HepG2 (cell line): Measurements from ENCODE around the gene SYPL2. TPM values are rescaled to one million over a fixed set of nuclear protein-coding genes. Genes with fewer than 3 reads are reported as not detected.
A peak's percentile ranks its signal among the peaks of the same experiment; 100 is the strongest.

Source experiments
- AGO2 ChIP-seq: fragments of 200-400 bp; formaldehyde crosslinking; optimal IDR thresholded peaks from 2 replicates; pipeline ENCODE3; 2017; ENCODE audit warnings: mild to moderate bottlenecking, low read depth, low read length, moderate library complexity
- ARNT ChIP-seq: fragments of 450-650 bp; IDR thresholded peaks from 2 replicates; pipeline ENCODE4 v1.6.1; 2017
- FOSL1 ChIP-seq: sonication (generic); formaldehyde crosslinking; IDR thresholded peaks from 2 replicates; pipeline ENCODE4 v1.9.0; 2021; ENCODE audit warnings: missing genetic modification reagents, borderline replicate concordance
- GMEB1 ChIP-seq: sonication (generic); formaldehyde crosslinking; IDR thresholded peaks from 2 replicates; pipeline ENCODE4 v1.5.1; 2020; ENCODE audit warnings: missing genetic modification reagents, mild to moderate bottlenecking, borderline replicate concordance
- HMG20B ChIP-seq: conservative IDR thresholded peaks from 2 replicates; pipeline ENCODE4 v1.6.1; 2016; ENCODE audit warnings: missing genetic modification reagents, missing compliant biosample characterization
- KLF11 ChIP-seq: IDR thresholded peaks from 2 replicates; pipeline ENCODE4 v1.6.1; 2016; ENCODE audit warnings: missing compliant biosample characterization
- KLF16 ChIP-seq, 2 experiments: sonication (generic) in 1 of 2; formaldehyde crosslinking in 1 of 2; IDR thresholded peaks; 2 replicates each; pipeline versions ENCODE4 v1.6.1 to v1.8.0; 2016 to 2023; ENCODE audit warnings: missing genetic modification reagents in 2 of 2, missing compliant biosample characterization in 1 of 2
- PAF1 ChIP-seq: IDR thresholded peaks from 2 replicates; pipeline ENCODE4 v1.6.1; 2016; ENCODE audit warnings: missing genetic modification reagents, missing compliant biosample characterization
- PCBP1 ChIP-seq: fragments of 200-400 bp; formaldehyde crosslinking; IDR thresholded peaks from 2 replicates; pipeline ENCODE4 v1.6.1; 2017; ENCODE audit warnings: mild to moderate bottlenecking, low read depth, low read length, borderline replicate concordance
- PHB2 ChIP-seq: fragments of 450-650 bp; IDR thresholded peaks from 2 replicates; pipeline ENCODE4 v1.6.1; 2018; ENCODE audit not compliant: partially characterized antibody
- POLR2AphosphoS5 ChIP-seq: IDR thresholded peaks from 2 replicates; pipeline ENCODE4 v1.6.1; 2012; ENCODE audit warnings: low read depth, low read length
- ZNF33A ChIP-seq: sonication (generic); formaldehyde crosslinking; IDR thresholded peaks from 2 replicates; pipeline ENCODE4 v1.5.1; 2020; ENCODE audit warnings: missing genetic modification reagents, mild to moderate bottlenecking, moderate library complexity, borderline replicate concordance
- ZNF407 ChIP-seq: sonication (generic); formaldehyde crosslinking; IDR thresholded peaks from one replicate; pipeline ENCODE4 v1.5.1; 2020; ENCODE audit warnings: mild to moderate bottlenecking, missing genetic modification reagents; ENCODE audit errors: not compliant biosample characterization
- ZNF766 ChIP-seq: sonication (generic); formaldehyde crosslinking; IDR thresholded peaks from 2 replicates; pipeline ENCODE4 v1.5.0; 2020; ENCODE audit warnings: missing genetic modification reagents, borderline replicate concordance
- ZNF770 ChIP-seq: sonication (generic); formaldehyde crosslinking; IDR thresholded peaks from 2 replicates; pipeline ENCODE4 v1.5.0; 2020; ENCODE audit warnings: mild to moderate bottlenecking, missing genetic modification reagents
- ZNF776 ChIP-seq: sonication (generic); formaldehyde crosslinking; IDR thresholded peaks from 2 replicates; pipeline ENCODE4 v1.4.0; 2020; ENCODE audit warnings: mild to moderate bottlenecking, missing genetic modification reagents
- ZNF878 ChIP-seq: sonication (generic); formaldehyde crosslinking; IDR thresholded peaks from 2 replicates; pipeline ENCODE4 v1.8.1; 2023; ENCODE audit warnings: mild to moderate bottlenecking, missing genetic modification reagents, moderate library complexity
- polyA plus RNA-seq, 8 experiments: library from polyadenylated mRNA; depleted of rRNA in 3 of 8; stranded (reverse) in 7 of 8; unstranded in 1 of 8; fragments of >200 nt; fragmentation: Illumina TruSeq in 4 of 8; extraction: Trizol in 4 of 8; gene quantifications; 2 replicates each; pipeline versions ENCODE4 v1.2.1 to v1.2.3, GENCODE V29; 2011 to 2016; ENCODE audit warnings: low read depth in 4 of 8, missing spikeins in 1 of 8, mixed read lengths in 1 of 8; ENCODE audit not compliant: insufficient read depth in 1 of 8
- total RNA-seq, 5 experiments: library from RNA; depleted of rRNA; stranded (reverse); fragments of >200 nt; fragmentation: Illumina TruSeq; extraction: Trizol; gene quantifications; 2 replicates each; pipeline ENCODE4 v1.2.3, GENCODE V29; 2016; ENCODE audit warnings: low read depth in 1 of 5

The SYPL2 gene
- total and polyA plus RNA-seq, 2 of the 13 experiments (the other 11 are each of a cell fraction or from before 2014, with no cell fraction given), result 0.17 to 0.24 TPM

- TF ChIP-seq POLR2AphosphoS5 (peak; percentile 80), ZNF776 (CRISPR knock-in tag) (peak; percentile 73; the same call in 1 of the 2 replicates), KLF11 (CRISPR knock-in tag) (no peak), AGO2 (peak; percentile 9), ZNF766 (CRISPR knock-in tag) (peak; percentile 34; the same call in 1 of the 2 replicates), KLF16 (CRISPR knock-in tag; IDR thresholded peaks at IDR 0.05) (peak in 1 of 2 experiments; percentile 48; a peak in 1 of 4 replicates), ZNF878 (CRISPR knock-in tag) (peak; percentile 40), HMG20B (no peak), FOSL1 (CRISPR knock-in tag) (no peak), PHB2 (no peak), ZNF33A (CRISPR knock-in tag) (no peak), ZNF407 (peak; percentile 48), ARNT (no peak), GMEB1 (CRISPR knock-in tag) (peak; percentile 69), ZNF770 (CRISPR knock-in tag) (peak; percentile 43; the same call in 1 of the 2 replicates), PCBP1 (peak; percentile 62; the same call in 1 of the 2 replicates), PAF1 (CRISPR knock-in tag) (no peak)
These were observed 39.8 kb upstream of the SYPL2 start, which contains the start of gene PSMA5 (continued) for GRCh38 chr1:109426281-109427170.
